Brain pericyte (primary cell): ENCODE measurements around the gene LDLRAD4.
"Not testable (repeated sequence)": the region's sequence is repeated elsewhere in the genome, so short reads cannot be mapped to it uniquely, and the experiment has no call there.

Source experiments
- DNase-seq: peaks from one replicate; pipeline ENCODE4 v3.0.0-alpha.2; 2012; ENCODE audit warnings: low read depth, low spot score

The LDLRAD4 gene

GRCh38 chr18:13462686-13463085 lies 244.1 kb downstream of the LDLRAD4 start:
- no peak for DNase-seq

- no peak for DNase-seq
Observed at GRCh38 chr18:13463526-13464210, 245.1 kb downstream of the LDLRAD4 start.

GRCh38 chr18:13464432-13465123 lies 246.0 kb downstream of the LDLRAD4 start:
- DNase-seq, result no peak

GRCh38 chr18:13465124-13465446 lies 246.5 kb downstream of the LDLRAD4 start:
- no peak for DNase-seq

- DNase-seq, result no peak
Observed at GRCh38 chr18:13465476-13465875, 246.9 kb downstream of the LDLRAD4 start.

- no peak for DNase-seq
Observed at GRCh38 chr18:13470516-13471197, 252.1 kb downstream of the LDLRAD4 start.

GRCh38 chr18:13471198-13471845 lies 252.8 kb downstream of the LDLRAD4 start:
- DNase-seq, result no peak

- no peak for DNase-seq
Observed at GRCh38 chr18:13471971-13472628, 253.5 kb downstream of the LDLRAD4 start.

- no peak for DNase-seq
Observed at GRCh38 chr18:13473751-13474150, 255.2 kb downstream of the LDLRAD4 start.

GRCh38 chr18:13474336-13474735 lies 255.8 kb downstream of the LDLRAD4 start:
- no peak for DNase-seq

- no peak for DNase-seq
Observed at GRCh38 chr18:13474907-13475545, 256.5 kb downstream of the LDLRAD4 start.

- not testable (repeated sequence) for DNase-seq
Observed at GRCh38 chr18:13476312-13476711, 257.8 kb downstream of the LDLRAD4 start.

GRCh38 chr18:13477147-13477683 lies 258.7 kb downstream of the LDLRAD4 start:
- DNase-seq, result no peak

- no peak for DNase-seq
Observed at GRCh38 chr18:13480571-13481255, 262.2 kb downstream of the LDLRAD4 start.

GRCh38 chr18:13481331-13481730 lies 262.8 kb downstream of the LDLRAD4 start:
- no peak for DNase-seq

GRCh38 chr18:13481820-13482617 lies 263.5 kb downstream of the LDLRAD4 start:
- DNase-seq, result no peak

GRCh38 chr18:13482618-13482945 lies 264.0 kb downstream of the LDLRAD4 start:
- no peak for DNase-seq

- DNase-seq, result no peak
Observed at GRCh38 chr18:13483316-13484270, 265.0 kb downstream of the LDLRAD4 start.

GRCh38 chr18:13485182-13485581 lies 266.6 kb downstream of the LDLRAD4 start:
- DNase-seq, result no peak
